GM19351 (cell line): ENCODE results near the gene SKIL.
A peak's percentile ranks its signal among the peaks of the same experiment; 100 is the strongest.

ENCODE experiments used
- ATAC-seq: cut with Tn5 transposase; IDR thresholded peaks from one replicate; pipeline ENCODE4 v1.9.1; 2021; ENCODE audit warnings: mild to moderate bottlenecking, moderate library complexity; ENCODE audit not compliant: unreplicated experiment

Gene SKIL

GRCh38 chr3:170391108-170391507 is 33.6 kb downstream of the SKIL start:
- ATAC-seq: no peak

DNA sequence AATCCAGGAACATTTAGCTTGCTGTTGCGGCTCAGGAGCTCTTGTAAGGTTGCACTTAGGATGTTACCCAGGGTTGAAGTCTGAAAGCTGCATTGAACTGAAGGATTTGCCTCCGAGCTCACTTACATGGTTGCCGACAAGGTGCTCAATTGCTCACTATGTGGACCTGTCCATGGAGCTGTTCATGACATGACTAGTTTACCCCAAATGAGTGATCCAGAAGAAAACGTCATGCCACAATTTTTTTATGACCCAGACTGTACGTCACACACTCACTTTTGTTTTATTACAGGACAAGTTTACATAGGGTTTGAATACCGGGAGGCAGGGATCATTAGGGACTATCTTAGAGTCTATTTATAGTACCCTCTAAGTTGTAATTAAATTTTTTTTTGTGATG is 40.2 kb downstream of the SKIL start:
- no peak for ATAC-seq

GRCh38 chr3:170405101-170405500 is 47.6 kb downstream of the SKIL start:
- no peak for ATAC-seq

DNA sequence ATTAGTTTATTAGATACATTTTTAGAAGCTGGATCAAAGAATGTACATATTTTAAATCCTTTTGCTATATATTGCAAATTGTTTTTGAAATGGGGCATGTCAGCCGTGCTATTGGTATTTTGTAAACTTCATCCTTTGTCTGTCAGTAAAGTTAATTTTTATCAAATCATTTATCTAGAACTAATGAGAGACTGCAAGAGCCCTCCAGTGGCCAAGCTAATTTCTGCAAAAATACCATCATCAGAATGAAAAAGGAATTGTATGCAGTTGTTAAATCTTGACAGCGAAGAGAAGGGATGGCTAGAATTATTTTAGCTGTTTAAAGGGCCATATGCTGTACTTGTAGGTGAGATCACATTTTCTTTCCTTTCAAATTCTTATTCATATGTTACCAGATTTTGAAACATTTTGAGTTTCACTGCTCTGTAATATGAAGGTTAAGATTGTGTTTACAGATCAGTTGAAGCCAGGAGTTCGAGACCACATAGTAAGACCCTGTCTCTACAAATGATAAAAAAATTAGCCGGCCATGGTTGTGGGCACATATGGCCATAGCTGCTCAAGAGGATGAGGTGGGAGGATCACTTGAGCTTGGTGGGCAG is 53.0 kb downstream of the SKIL start:
- ATAC-seq: no peak

DNA sequence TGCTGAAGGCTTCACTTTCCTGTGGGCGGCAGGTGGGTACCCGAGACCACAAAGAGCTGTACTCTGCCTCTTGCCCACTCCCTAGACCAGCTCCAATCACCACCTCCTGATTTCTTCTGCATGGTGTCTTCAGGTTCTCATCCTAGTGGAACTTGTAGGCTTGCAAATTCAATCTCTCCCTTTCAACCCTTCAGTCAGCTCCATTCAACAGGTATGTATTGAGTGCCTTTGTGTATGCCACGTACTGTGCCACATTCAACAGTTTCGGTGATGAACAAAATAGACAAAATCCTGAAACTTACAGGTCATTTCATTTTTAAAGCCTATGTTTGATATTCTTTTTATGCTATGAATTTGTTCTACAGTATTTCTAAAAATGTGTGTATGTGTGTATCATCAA is 55.8 kb downstream of the SKIL start:
- ATAC-seq: no peak

- ATAC-seq: no peak
These were observed 56.7 kb downstream of the SKIL start for GRCh38 chr3:170414202-170414663.

DNA sequence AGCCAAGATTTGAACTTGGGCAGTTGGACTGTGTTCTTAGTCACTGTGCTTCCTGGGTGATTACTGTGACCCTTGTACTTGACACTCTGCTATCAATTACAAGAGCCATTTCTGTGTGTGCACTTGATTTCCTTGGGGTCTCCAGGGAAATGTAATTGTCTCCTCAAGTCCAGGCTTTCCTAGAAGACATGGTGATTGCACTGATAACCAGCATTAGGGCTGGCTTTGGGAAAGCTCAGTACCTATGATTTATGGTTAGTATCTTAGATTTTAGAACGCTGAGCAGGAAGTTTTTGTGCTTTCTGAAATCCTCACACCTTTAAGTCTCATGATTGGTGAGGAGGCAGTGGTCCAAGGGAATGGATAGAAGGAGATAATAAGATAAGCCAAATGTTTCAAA is 59.6 kb downstream of the SKIL start:
- no peak for ATAC-seq

DNA sequence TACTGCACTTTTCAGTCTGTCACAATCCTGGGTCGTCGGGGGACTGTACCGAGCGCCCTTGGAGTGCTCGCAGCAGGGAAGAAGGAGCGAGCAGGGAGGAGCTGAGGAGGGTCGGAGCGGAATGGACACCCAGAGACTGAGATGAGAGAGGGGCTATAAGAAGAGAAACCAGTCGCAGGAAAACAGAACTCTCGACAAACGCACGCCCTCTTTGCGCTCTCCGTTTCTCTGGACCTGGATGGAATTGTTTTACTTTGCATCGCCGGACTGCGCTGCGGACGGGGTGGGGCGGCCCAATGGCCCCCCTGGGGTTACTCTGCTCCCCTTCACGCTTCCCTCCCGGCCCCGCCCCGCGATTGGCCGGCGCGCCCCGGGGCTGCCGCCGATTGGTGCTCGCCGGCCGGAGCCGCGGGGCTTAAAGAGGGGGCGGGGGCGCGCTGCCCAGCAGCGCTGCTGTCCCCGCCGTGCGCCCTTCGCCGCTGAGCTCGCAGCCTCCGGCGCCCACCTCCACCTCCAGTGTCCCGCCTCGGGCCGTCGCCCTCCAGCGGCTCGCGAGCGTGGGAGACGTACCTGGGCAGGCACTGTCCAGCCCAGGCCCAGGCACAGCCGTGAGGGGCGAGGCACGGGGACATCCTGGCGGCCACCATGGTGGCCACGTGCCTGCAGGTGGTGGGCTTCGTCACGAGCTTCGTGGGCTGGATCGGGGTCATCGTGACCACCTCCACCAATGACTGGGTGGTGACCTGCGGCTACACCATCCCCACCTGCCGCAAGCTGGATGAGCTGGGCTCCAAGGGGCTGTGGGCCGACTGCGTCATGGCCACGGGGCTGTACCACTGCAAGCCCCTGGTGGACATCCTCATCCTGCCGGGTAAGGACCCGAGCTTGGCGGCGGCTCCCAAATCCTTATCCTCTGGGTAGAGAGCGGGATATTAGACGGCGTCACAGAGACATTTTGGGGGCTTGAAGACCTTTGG is 61.2 kb downstream of the SKIL start, which contains the start of gene CLDN11:
Gene CLDN11 (plus strand): TSS at position 447 of the 977 bp plus-strand sequence. CDS start 199 bp downstream, at position 646.
- ATAC-seq: no peak

DNA sequence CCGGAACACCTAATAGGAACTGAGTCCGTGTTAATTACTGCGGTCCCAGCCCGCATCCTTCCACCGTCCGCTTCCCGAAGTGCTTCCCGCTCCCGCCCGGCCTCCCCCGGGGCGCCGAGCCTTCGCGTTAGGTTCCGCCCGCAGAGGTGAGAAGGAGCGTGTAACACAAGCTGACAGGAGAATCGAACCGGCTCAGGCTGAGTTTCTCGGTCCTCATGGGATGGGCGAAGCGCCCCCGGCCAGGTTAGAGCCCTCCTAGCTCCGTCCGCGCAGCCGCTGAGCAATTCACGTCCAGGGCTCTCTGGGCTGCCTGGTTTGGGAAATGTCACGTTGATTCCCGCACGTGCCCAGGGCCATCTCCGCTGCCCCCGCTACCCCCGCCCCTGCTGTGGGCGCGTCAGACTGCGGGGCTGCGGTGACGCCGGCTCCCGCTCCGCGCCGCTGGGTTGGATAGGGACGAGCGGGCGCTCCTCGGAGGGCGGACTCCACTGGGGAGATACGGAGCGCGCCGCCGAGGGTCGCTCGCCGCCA is 62.1 kb downstream of the SKIL start:
- ATAC-seq: no peak

- no peak for ATAC-seq
These were observed 62.8 kb downstream of the SKIL start for GRCh38 chr3:170420307-170420821.

DNA sequence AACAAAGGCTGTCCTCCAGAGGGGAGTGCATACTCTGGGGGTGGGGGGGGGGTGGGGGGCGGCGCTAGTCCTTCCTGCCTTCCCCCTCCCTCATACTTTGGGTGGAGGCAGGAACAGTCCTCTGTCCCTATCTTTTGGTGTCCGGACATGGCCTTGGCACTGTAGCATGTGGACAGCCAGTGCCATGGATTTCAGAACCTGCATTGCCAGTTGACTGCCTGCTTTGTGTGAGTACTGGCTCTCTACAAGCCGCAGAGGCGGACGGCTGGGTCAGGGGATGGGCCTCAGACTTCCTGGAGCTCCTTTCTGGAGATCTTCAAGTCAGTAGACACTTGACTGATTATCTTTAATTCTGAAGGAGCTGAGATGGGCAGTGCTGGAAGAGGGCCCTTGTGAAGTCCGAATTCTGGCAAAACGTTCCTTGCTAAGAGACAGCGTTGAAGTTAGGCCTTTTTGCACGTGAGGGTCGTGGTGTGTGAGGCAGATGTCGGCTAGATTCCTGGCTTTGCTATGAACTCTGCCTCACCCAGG is 63.7 kb downstream of the SKIL start:
- ATAC-seq: no peak

- no peak for ATAC-seq
These were observed 64.2 kb downstream of the SKIL start for GRCh38 chr3:170421758-170422157.

DNA sequence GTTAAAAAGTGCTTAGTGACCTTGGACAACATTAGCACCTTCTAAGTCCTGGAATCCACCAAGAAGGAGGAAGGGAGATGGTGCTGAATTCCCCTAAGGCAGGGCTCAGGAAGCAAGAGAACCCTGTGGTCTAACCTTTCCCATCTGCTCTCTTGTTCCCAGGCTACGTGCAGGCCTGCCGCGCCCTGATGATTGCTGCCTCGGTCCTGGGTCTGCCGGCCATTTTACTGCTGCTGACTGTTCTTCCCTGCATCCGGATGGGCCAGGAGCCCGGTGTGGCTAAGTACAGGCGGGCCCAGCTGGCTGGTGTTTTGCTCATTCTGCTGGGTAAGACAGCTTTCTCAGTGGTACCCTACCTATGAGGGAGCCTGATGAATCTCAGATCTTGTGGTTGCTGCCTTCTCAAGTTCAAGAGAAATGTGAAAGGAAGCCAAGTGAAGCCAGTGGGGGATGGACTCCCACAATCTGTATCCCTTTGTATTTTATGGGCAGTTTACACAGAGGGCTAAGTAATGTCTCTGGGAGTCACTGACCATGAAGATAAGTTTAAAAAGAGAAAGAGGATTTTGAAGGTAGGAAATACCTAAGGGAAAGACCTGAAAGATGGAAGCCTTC is 65.6 kb downstream of the SKIL start:
- no peak for ATAC-seq

GRCh38 chr3:170424879-170425278 is 67.4 kb downstream of the SKIL start:
- no peak for ATAC-seq

DNA sequence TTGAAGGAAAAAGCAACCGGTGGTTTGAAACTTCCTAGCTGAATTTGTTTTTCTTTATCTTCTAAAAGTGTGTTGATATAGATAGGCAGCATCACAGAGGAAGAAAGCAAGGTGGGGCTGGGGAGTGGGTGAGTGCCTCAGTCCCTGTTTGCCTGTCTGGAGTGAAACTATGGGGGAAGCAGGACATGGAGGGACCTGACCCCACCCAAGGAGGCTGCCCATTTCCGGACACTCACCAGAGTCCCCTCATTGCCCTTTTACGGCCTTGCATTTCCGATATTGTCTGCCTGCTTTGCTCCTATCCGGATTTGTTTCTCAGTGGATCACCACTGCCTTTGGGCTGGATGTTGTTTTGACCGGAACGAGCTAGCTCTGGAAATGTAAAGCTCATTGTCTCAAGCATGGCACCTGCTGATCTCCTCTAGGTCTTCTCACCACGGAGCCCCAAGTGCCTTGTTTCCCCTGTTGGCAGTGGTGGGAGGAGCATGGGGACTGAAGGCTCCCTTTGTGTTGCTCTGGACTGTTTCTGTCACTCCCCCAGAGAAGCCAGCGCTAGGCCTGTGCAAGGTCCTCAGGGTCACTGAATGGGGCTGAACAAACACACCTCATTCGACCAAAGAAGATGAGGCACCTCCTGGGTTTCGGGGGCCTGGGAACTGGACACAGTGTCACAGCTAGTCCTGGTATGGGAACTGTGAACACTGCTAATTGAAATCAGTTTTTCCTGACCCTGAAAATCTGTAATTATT is 68.2 kb downstream of the SKIL start:
- ATAC-seq: no peak

DNA sequence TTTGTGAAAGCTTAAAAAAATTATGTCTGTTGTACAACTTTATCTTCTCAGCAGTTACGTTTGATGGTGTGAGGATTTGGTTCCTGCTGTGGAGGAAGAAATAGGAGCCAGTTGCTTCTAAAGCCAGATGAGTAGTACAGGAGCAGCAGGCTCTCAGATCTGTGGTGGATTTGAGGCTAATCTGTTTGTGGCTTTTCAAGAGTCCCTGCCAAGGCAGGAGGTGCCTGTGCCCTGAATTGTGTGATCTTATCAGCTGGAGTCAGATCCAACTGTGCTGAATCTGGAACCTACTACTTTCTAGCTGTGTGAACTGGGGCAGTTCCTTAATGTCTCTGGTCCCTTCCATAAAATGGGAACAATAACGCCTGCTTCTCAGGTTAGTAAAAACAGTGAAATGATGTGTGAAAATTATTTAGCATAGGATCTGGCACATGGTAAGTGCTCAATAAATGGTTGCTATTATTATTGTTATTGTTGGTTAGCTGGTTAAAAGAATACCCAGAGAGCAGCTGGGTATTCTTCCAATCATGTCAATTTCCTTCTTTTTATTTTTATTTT is 68.8 kb downstream of the SKIL start:
- no peak for ATAC-seq

DNA sequence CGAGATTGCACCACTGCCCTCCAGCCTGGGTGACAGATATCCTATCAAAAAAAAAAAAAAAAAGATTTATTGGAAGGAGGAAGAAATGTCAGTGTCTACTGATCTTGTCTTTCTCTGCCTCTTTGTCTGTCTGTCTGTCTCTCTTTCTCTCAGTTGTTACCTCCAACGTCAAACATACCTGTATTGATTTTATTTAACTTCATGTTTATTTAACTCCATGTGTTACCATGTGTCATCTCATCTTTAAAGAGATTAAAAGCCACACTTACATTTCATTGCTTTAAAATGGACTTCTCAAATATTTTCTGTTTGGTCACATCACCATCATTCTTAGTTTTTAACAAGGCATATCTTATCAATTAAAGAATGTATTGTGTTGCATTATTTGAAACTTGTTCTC is 70.6 kb downstream of the SKIL start:
- ATAC-seq: no peak

DNA sequence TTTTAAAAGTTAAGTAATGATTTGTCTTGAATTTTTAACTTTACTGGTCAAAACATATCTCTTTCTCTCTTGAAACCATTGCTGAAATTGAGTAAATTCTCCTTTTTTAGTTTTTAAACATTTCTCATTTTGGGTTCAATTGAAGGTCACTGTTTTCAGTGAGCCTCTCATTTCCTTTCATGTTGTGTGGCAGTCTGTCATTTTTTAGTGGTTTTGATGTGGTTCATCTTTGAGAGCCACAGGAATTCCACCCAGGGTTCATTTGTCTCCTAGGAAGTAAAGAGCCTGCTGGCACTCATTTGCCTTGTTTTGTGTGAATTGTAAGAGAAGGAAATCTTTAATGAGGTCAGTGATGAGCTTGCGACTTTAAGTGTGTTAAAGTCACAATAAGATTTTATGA is 71.5 kb downstream of the SKIL start:
- ATAC-seq: peak; percentile 79

DNA sequence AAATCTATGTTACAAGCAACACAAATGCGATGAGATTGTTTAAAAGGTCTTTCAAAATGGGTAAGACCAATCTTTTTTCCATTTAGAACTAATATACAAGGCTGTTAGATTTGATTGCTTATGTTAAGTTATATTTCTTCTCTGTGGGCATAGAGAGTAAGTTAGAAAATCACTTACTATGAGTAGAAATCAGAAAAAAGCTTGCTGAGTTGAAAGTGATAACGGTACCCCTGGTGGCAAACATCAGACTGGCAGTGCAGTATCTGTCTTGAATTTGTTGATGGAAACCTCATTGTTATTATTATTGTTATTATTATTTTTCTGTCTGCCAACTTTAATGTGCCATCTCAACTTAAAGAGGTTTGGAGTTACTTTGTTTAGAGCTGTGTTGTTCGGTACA is 73.5 kb downstream of the SKIL start:
- ATAC-seq: no peak

- no peak for ATAC-seq
These were observed 74.9 kb downstream of the SKIL start for GRCh38 chr3:170432416-170432815.
